Activated CD4-positive, CD25-positive, alpha-beta regulatory T cell treated with anti-CD3 and anti-CD28 coated beads, Interleukin-2, amount 50 U/mL, for 16 hours (primary cell): ENCODE data around the gene MOBP.

Experiments
- DNase-seq: peaks from one replicate; pipeline ENCODE4 v3.0.0-alpha.2; 2020; ENCODE audit warnings: low read depth, low spot score

MOBP gene

GRCh38 chr3:39541442-39541841 lies 74.0 kb downstream of the MOBP start:
- no peak for DNase-seq

GRCh38 chr3:39541917-39542329 lies 74.4 kb downstream of the MOBP start:
- no peak for DNase-seq

GRCh38 chr3:39542588-39542988 lies 75.1 kb downstream of the MOBP start:
- no peak for DNase-seq

DNA sequence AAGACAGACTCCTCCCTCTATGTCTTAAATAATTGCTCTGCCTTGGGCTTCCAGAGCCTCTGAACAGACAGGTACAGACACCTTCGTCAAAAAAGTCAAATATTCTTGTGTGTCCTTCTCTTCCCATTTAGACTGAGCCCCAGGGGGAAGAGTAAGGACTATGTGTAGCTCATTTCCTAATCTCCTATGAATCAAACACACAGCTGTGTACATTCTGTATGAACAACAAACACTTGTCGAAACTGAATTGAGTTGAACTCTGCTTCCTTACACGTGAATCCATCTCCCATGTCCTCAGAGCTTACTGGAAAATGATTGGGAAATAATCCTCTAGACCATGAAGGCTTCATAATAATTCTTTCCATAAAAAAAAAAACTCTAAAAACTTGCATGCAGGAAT lies 80.8 kb downstream of the MOBP start:
- DNase-seq: no peak

- DNase-seq: no peak
Observed at GRCh38 chr3:39550354-39551051, 83.0 kb downstream of the MOBP start.
